GM06990 (cell line): ENCODE measurements around the gene CDO1.
"Not testable (repeated sequence)": the region's sequence is repeated elsewhere in the genome, so short reads cannot be mapped to it uniquely, and the experiment has no call there.

Source experiments
- DNase-seq: peaks from one replicate; pipeline ENCODE4 v3.0.0-alpha.2; 2011; ENCODE audit not compliant: insufficient read length; ENCODE audit errors: extremely low read depth
- H3K27me3 ChIP-seq: replicated peaks from 2 replicates; pipeline ENCODE4 v1.6.0; 2011; ENCODE audit warnings: low read length; ENCODE audit not compliant: control insufficient read depth, insufficient read depth
- H3K36me3 ChIP-seq: 2 replicates; pipeline ENCODE4 v1.5.1; 2011; ENCODE audit warnings: low read length; ENCODE audit not compliant: control insufficient read depth, insufficient read depth
- H3K4me3 ChIP-seq: replicated peaks from 2 replicates; pipeline ENCODE4 v1.5.1; 2011; ENCODE audit warnings: low read depth, mild to moderate bottlenecking, control low read depth, low read length
- TF ChIP-seq, protein P1 (sequence below): IDR thresholded peaks from 2 replicates; pipeline ENCODE4 v1.5.1; 2011; ENCODE audit warnings: low read length, control low read depth, mild to moderate bottlenecking, inconsistent platforms; ENCODE audit not compliant: insufficient read depth, poor library complexity, severe bottlenecking

The CDO1 gene

DNA sequence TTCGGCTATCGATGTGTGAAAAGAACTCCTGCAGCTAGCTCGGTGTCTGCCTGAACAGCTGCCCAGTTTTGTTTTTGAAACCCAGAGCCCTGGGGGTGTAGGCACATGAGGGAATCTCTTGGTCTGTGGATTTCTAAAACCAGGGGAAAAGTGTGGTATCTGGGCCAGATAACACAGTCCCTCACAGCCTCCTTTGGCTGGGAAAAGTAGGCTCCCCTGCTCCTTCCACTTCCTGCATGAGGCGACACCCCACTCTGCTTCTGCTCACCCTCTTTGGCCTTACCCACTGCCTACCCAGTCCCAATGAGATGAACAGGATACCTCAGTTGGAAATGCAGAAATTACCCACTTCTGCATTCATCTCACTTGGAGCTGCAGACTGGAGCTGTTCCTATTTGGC, 9.5 kb upstream of the CDO1 start:
- H3K36me3 ChIP-seq: 0 out of 2 replicates have a peak, but pooled peaks cover 2% of the 10 kb centered on the region
- TF ChIP-seq, protein P1, sequence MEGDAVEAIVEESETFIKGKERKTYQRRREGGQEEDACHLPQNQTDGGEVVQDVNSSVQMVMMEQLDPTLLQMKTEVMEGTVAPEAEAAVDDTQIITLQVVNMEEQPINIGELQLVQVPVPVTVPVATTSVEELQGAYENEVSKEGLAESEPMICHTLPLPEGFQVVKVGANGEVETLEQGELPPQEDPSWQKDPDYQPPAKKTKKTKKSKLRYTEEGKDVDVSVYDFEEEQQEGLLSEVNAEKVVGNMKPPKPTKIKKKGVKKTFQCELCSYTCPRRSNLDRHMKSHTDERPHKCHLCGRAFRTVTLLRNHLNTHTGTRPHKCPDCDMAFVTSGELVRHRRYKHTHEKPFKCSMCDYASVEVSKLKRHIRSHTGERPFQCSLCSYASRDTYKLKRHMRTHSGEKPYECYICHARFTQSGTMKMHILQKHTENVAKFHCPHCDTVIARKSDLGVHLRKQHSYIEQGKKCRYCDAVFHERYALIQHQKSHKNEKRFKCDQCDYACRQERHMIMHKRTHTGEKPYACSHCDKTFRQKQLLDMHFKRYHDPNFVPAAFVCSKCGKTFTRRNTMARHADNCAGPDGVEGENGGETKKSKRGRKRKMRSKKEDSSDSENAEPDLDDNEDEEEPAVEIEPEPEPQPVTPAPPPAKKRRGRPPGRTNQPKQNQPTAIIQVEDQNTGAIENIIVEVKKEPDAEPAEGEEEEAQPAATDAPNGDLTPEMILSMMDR: no peak
- no peak for DNase-seq

DNA sequence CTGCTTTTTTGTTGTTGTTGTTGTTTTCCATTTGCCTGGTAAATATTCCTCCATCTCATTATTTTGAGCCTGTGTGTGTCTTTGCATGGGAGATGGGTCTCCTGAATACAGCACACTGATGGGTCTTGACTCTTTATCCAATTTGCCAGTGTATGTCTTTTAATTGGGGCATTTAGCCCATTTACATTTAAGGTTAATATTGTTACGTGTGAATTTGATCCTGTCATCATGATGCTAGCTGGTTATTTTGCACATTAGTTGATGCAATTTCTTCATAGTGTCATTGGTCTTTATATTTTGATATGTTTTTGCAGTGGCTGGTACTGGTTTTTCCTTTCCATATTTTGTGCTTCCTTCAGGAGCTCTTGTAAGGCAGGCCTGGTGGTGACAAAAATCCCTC, 8.5 kb upstream of the CDO1 start:
- H3K36me3 ChIP-seq, DNase-seq, H3K27me3 ChIP-seq, H3K4me3 ChIP-seq: not testable (repeated sequence)

More for the DNA sequence above, 9.5 kb upstream of the CDO1 start:
- no peaks in the 10 kb centered on the region for H3K27me3 ChIP-seq
- H3K4me3 ChIP-seq: no peak overlapping the region

DNA sequence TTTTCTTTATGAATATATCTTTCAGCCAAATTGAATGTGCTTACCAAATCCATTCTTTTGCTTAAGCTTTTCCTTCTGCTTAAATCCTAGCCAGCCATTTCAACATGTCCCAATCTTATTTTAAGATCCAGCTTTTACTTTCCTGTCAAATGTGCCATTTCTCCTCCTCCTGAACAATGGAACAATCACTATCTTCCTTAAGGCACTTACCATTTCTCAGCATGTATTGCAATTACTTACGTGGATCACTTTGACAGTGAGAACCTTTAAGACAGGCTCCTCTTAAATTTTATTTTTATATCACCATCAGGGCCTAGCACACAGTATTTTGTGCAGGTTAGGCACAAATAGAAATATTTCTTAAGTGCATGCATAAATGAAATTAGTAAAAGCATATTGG, 4.4 kb upstream of the CDO1 start:
- DNase-seq: no peak
- H3K27me3 ChIP-seq: peaks cover 3% of the 10 kb centered on the region; the same call in 1 of the 2 replicates
- TF ChIP-seq, protein P1: no peak
- H3K4me3 ChIP-seq: no peak overlapping the region
- H3K36me3 ChIP-seq: no peaks in the 10 kb centered on the region

DNA sequence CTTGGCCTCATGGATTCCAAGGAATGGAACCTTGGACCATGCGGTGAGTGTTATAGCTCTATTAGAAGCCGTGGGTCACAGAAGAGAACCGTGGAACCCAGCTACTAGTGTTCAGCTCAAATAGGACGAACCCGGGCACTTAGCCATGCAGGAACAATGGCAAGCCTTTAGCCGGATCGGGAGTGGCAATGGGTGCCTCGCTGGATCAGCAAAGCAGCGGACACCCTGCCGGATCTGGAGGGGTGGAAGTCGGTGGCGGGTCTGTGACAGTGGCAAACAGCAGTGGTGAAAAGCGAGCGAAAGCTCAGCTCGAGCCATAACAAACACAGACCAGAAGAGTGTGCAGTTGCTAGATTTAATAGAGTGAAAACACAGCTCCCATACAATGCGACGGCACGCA, 2.4 kb upstream of the CDO1 start:
- Histone ChIP-seq H3K4me3 (no peak overlapping the region), H3K27me3 (peaks cover 3% of the 10 kb centered on the region; the same call in 1 of the 2 replicates), H3K36me3 (no peaks in the 10 kb centered on the region)
- no peak for DNase-seq
- TF ChIP-seq, protein P1: no peak

DNA sequence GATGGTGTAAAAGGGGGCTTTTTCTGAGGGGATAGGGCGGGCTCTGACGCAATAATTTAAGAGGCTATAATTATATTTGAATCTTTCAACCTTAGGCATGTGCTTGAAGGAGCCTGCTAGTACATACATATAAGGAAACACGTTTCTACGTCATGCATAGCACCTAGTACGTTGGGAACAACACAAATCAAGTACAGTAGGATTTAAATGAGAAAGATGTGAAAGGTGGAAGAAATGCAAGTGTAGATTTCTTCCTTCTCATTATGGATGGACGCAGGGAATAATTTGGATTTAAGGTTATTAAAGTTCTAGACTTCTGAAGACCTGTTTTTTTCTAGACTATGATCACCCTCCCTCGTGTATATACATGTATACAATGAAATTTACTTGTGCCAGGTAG, 927 bp upstream of the CDO1 start:
- H3K27me3 ChIP-seq: peaks cover 3% of the 10 kb centered on the region; the same call in 1 of the 2 replicates
- TF ChIP-seq, protein P1: no peak
- no peak overlapping the region for H3K4me3 ChIP-seq
- no peak for DNase-seq
- no peaks in the 10 kb centered on the region for H3K36me3 ChIP-seq

DNA sequence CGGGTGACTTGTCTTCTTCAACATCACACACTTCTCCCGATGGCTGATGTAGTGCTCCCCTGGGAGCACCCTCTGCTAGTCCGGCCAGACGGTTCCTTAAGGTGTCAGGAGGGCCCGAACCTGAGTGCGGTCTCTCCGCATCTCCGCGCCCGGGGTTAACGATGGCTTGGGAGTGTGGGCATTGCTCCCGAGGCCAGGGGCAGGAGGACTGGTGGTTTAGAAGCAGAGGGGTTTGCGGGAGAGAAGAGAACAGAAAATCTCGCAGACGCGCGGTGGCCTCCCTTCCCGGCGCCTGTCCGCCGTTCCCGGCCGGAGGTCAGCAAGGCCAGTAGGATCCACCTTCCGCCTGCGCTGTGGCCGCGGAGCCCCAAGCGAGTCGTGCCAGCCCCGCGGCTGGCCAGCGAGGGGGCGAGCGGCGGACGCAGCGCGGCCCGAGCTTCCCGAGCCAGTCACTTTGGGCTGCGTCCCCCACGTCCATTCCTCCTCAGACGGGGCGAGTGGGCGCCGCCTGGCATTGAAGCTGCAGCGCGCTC, 700 bp downstream of the CDO1 start:
- Histone ChIP-seq H3K27me3 (peaks cover 3% of the 10 kb centered on the region; the same call in 1 of the 2 replicates), H3K4me3 (no peak overlapping the region), H3K36me3 (no peaks in the 10 kb centered on the region)
- DNase-seq: peak; percentile 18
- TF ChIP-seq, protein P1: no peak
